Endothelial cell of umbilical vein (primary cell): ENCODE measurements around the gene SH3BGRL2. TPM values are rescaled to one million over a fixed set of nuclear protein-coding genes. Genes with fewer than 3 reads are reported as not detected.
A peak's percentile ranks its signal among the peaks of the same experiment; 100 is the strongest.

Experiments used
- Bru-seq: library from RNA; stranded (reverse); fragments of 400-500 nt; gene quantifications from one replicate; lab custom pipeline; 2021; lab: Mats Ljungman, UMichigan
- BruChase-seq, 2 experiments: library from RNA; stranded (reverse); fragments of 400-500 nt; gene quantifications; one replicate each; lab custom pipeline; 2021; lab: Mats Ljungman, UMichigan
- BruUV-seq: library from RNA; stranded (reverse); fragments of 400-500 nt; replicated peaks from 2 replicates; lab custom pipeline; 2021; lab: Mats Ljungman, UMichigan
- CTCF ChIA-PET: fragments of 300-600, 350-600 bp; sonication (Branson Sonifier 250); formaldehyde crosslinking; loops from one replicate; lab custom pipeline; 2021; ENCODE audit warnings: antibody characterized with exemption, inconsistent platforms; lab: Charles Lee
- POLR2A ChIA-PET: fragments of 300-600, 350-600 bp; sonication (Branson Sonifier 250); formaldehyde crosslinking; loops from one replicate; lab custom pipeline; 2021; ENCODE audit warnings: antibody characterized with exemption, inconsistent platforms; lab: Charles Lee
- DNase-seq: peaks from one replicate; pipeline ENCODE4 v3.0.0-alpha.2; 2011; ENCODE audit warnings: low read depth, low spot score
- FAIRE-seq: peaks from 2 replicates; lab custom pipeline; 2011; peaks lifted over from hg19 to GRCh38; lab: Jason Lieb, UNC
- H2AFZ ChIP-seq: 2 replicates; pipeline ENCODE4 v1.6.0; 2012; ENCODE audit warnings: low read depth, low read length, control low read depth, inconsistent platforms
- H3K27ac ChIP-seq: 2 replicates; pipeline ENCODE4 v1.5.1; 2011; ENCODE audit warnings: low read depth, mild to moderate bottlenecking, control low read depth, low read length, moderate library complexity; ENCODE audit not compliant: insufficient read depth
- H3K27me3 ChIP-seq, 2 experiments: 2 replicates each; pipeline versions ENCODE4 v1.6.0 to v1.6.1; 2011; ENCODE audit warnings: low read length in 2 of 2, mixed read lengths in 1 of 2; ENCODE audit not compliant: control insufficient read depth in 2 of 2, insufficient read depth in 2 of 2
- H3K36me3 ChIP-seq, 2 experiments: 2 replicates in 1 of 2; 3 replicates in 1 of 2; pipeline ENCODE4 v1.5.1; 2011; ENCODE audit warnings: low read length in 2 of 2, mild to moderate bottlenecking in 1 of 2, moderate library complexity in 1 of 2; ENCODE audit not compliant: control insufficient read depth in 2 of 2, insufficient read depth in 2 of 2; ENCODE audit errors: extremely low read depth in 1 of 2
- H3K4me1 ChIP-seq: 3 replicates; pipeline ENCODE4 v1.5.1; 2011; ENCODE audit warnings: mild to moderate bottlenecking, low read length; ENCODE audit not compliant: control insufficient read depth, insufficient read depth; ENCODE audit errors: extremely low read depth
- H3K4me2 ChIP-seq: 2 replicates; pipeline ENCODE4 v1.6.1; 2011; ENCODE audit warnings: low read length, control low read depth, mixed read lengths; ENCODE audit not compliant: insufficient read depth
- H3K4me3 ChIP-seq, 3 experiments: fragments of 200-600 bp in 1 of 3; sonication (generic), shearing (Covaris generic) in 1 of 3; replicated peaks in 1 of 3; 2 replicates each; pipeline ENCODE4 v1.5.1; 2011 to 2016; ENCODE audit warnings: control low read depth in 3 of 3, low read length in 3 of 3, mild to moderate bottlenecking in 2 of 3, inconsistent platforms in 1 of 3, low read depth in 1 of 3, moderate library complexity in 1 of 3; ENCODE audit not compliant: insufficient read depth in 1 of 3
- H3K79me2 ChIP-seq: 2 replicates; pipeline ENCODE4 v1.6.0; 2012; ENCODE audit warnings: low read length, inconsistent platforms; ENCODE audit not compliant: control insufficient read depth, insufficient read depth
- H3K9ac ChIP-seq: replicated peaks from 2 replicates; pipeline ENCODE3; 2011; ENCODE audit warnings: low read length, control low read depth; ENCODE audit not compliant: insufficient read depth; ENCODE audit errors: extremely low read depth
- H3K9me1 ChIP-seq: replicated peaks from 3 replicates; pipeline ENCODE4 v1.6.0; 2011; ENCODE audit warnings: mild to moderate bottlenecking, low read length; ENCODE audit not compliant: control insufficient read depth, insufficient read depth; ENCODE audit errors: extremely low read depth
- H3K9me3 ChIP-seq: replicated peaks from 2 replicates; pipeline ENCODE4 v1.5.1; 2012; ENCODE audit warnings: low read length, inconsistent platforms; ENCODE audit not compliant: control insufficient read depth, insufficient read depth
- H4K20me1 ChIP-seq: replicated peaks from 2 replicates; pipeline ENCODE3; 2011; ENCODE audit warnings: mild to moderate bottlenecking, low read length; ENCODE audit not compliant: control insufficient read depth, insufficient read depth; ENCODE audit errors: extremely low read depth
- CTCF ChIP-seq, 2 donors: IDR thresholded peaks; 1 replicate in 1 of 2; 2 replicates in 1 of 2; pipeline ENCODE4 v1.5.1; 2011; ENCODE audit warnings: low read length in 2 of 2, mild to moderate bottlenecking in 2 of 2, moderate library complexity in 2 of 2, control low read depth in 1 of 2, inconsistent platforms in 1 of 2, low read depth in 1 of 2; ENCODE audit not compliant: insufficient read depth in 1 of 2; ENCODE audit errors: extremely low read depth in 1 of 2
- EZH2 ChIP-seq: IDR thresholded peaks from 2 replicates; pipeline ENCODE4 v1.6.1; 2012; ENCODE audit warnings: borderline replicate concordance, low read depth, mild to moderate bottlenecking, moderate library complexity, low read length, inconsistent platforms; ENCODE audit not compliant: severe bottlenecking
- FOS ChIP-seq: IDR thresholded peaks from 2 replicates; pipeline ENCODE4 v1.6.1; 2011; ENCODE audit warnings: mild to moderate bottlenecking, low read length, moderate library complexity, borderline replicate concordance; ENCODE audit not compliant: insufficient read depth
- GATA2 ChIP-seq: IDR thresholded peaks from 2 replicates; pipeline ENCODE4 v1.7.0; 2011; ENCODE audit warnings: low read depth, mild to moderate bottlenecking, moderate library complexity, mixed read lengths, low read length; ENCODE audit not compliant: insufficient read length, insufficient read depth
- JUN ChIP-seq: IDR thresholded peaks from 2 replicates; pipeline ENCODE4 v1.6.1; 2011; ENCODE audit warnings: borderline replicate concordance, low read depth; ENCODE audit not compliant: insufficient read length, insufficient read depth
- MAX ChIP-seq: IDR thresholded peaks from 2 replicates; pipeline ENCODE4 v1.6.1; 2011; ENCODE audit not compliant: insufficient read depth, insufficient read length
- MYC ChIP-seq: IDR thresholded peaks from one replicate; pipeline ENCODE4 v1.6.1; 2011; ENCODE audit warnings: mild to moderate bottlenecking, low read depth, low read length
- POLR2A ChIP-seq: IDR thresholded peaks from 2 replicates; pipeline ENCODE4 v1.6.1; 2012; ENCODE audit warnings: low read depth, mild to moderate bottlenecking, control low read depth, low read length
- POLR2AphosphoS5 ChIP-seq: IDR thresholded peaks from 2 replicates; pipeline ENCODE4 v1.6.1; 2012; ENCODE audit warnings: low read depth, mild to moderate bottlenecking, control low read depth, low read length, moderate library complexity; ENCODE audit not compliant: insufficient read depth
- dilution Hi-C: fragments of 300-500 bp; cut with MboI; formaldehyde crosslinking; loops from one replicate; pipeline ENCODE4 v1.15.0; 2019; ENCODE audit warnings: low sequenced_read_pairs; ENCODE audit not compliant: extremely low pct_ligation_motif_present
- intact Hi-C: fragments of 100-400 bp; cut with micrococcal nuclease; formaldehyde crosslinking; loops from one replicate; pipeline ENCODE4 v1.10.0; 2022
- long read RNA-seq: library from polyadenylated mRNA; stranded (forward); transcript quantifications from one replicate; pipeline ENCODE4 v2.0.0, GENCODE V29; 2021
- polyA minus RNA-seq, 3 experiments: library from RNA; depleted of rRNA, polyadenylated mRNA; stranded (reverse); fragments of >200 nt; gene quantifications; 1 replicate in 1 of 3; 2 replicates in 2 of 3; pipeline ENCODE4 v1.2.3, GENCODE V29; 2011
- polyA plus RNA-seq, 4 experiments: library from polyadenylated mRNA; depleted of rRNA in 3 of 4; stranded (reverse) in 3 of 4; unstranded in 1 of 4; fragments of >200 nt; gene quantifications; 2 replicates each; pipeline versions ENCODE4 v1.2.1 to v1.2.3, GENCODE V29; 2011 to 2012; ENCODE audit warnings: missing spikeins in 1 of 4
- total RNA-seq: library from RNA; stranded (reverse); gene quantifications from 2 replicates; pipeline ENCODE4 v1.2.3, GENCODE V29; 2021

SH3BGRL2 gene
- total RNA-seq: 10.7 and 15.2 TPM in 2 replicates
- polyA plus RNA-seq: 2.0 and 3.2 TPM in 2 replicates
- polyA plus RNA-seq (2011; cell fraction: cytosol; rRNA removed): 3.3 and 3.6 TPM in 2 replicates
- 3.6 and 4.2 TPM in 2 replicates for polyA plus RNA-seq (2011; cell fraction: nucleus; rRNA removed)
- 14.2 and 16.7 TPM in 2 replicates for polyA plus RNA-seq (2012)
- polyA minus RNA-seq: 3.4 and 4.3 TPM in 2 replicates
- polyA minus RNA-seq (2011; cell fraction: cytosol; rRNA and poly(A)+ RNA removed): 0.31 TPM
- 4.1 and 5.4 TPM in 2 replicates for polyA minus RNA-seq (2011; cell fraction: nucleus; rRNA and poly(A)+ RNA removed)
- percentile 71 among the genes with signal in this experiment for Bru-seq, nascent RNA
- BruChase-seq, experiment 1, labeled RNA remaining after a 6-hour chase: percentile 83 among the genes with signal in this experiment
- percentile 74 among the genes with signal in this experiment for BruChase-seq, experiment 2, labeled RNA remaining after a 2-hour chase
- long read RNA-seq, full-length matches to known transcripts: 26 of 34 reads
- long read RNA-seq, partial matches to known transcripts: 5 of 34 reads
- long read RNA-seq, other reads (novel, unspliced or antisense): 3 of 34 reads

GRCh38 chr6:79630883-79631692 lies at the start of gene SH3BGRL2:
Gene SH3BGRL2 (plus strand): TSS chr6:79631329. CDS start chr6:79631462, 133 bp downstream.
- Histone ChIP-seq H3K27ac (peak within 1 kb of the TSS; percentile 46), H3K4me1 (peaks cover 39% of the 10 kb centered on the region), H2AFZ (peak within 1 kb of the TSS; percentile 93), H4K20me1 (no peaks in the 10 kb centered on the region), H3K4me2 (peak within 1 kb of the TSS; percentile 97), H3K9ac (peak within 1 kb of the TSS; percentile 68), H3K4me3 (peak within 1 kb of the TSS; percentile 86 to 92 (median 89)), H3K36me3 (no peaks in the 10 kb centered on the region), H3K9me1 (no peaks in the 10 kb centered on the region), H3K9me3 (no peaks in the 10 kb centered on the region), H3K79me2 (peaks cover 15% of the 10 kb centered on the region), H3K27me3 (no peaks in the 10 kb centered on the region)
- ChIA-PET CTCF (interaction anchor here (1.0 to 4.9 kb wide), 9 partner anchors 9 to 84 kb away, joined by 3 to 20 read pairs (median 4); no protein-coding TSS in a partner anchor), POLR2A (interaction anchor here (0.8 to 0.9 kb wide), 2 partner anchors 10 to 554 kb away, joined by 3 to 7 read pairs; no protein-coding TSS in a partner anchor)
- dilution Hi-C loops (no loop called here), intact Hi-C loops (loop anchor here (1.0 to 5.0 kb wide), 3 partner anchors 61 to 554 kb away; partner anchors contain the start of genes LCA5 and PHIP)
- BruUV-seq: no TSS peak
- FAIRE-seq (peak; percentile 85), DNase-seq (peak; percentile 81)
- TF ChIP-seq MYC (no peak), GATA2 (no peak), CTCF (IDR thresholded peaks at IDR 0.05; ENCODE audit: extremely low read depth in 1 of 2, insufficient read depth in 1 of 2, low read depth in 1 of 2, low read length in 2 of 2) (no peak), MAX (no peak), JUN (no peak), FOS (no peak), POLR2AphosphoS5 (peak; percentile 63), EZH2 (no peak), POLR2A (peak; percentile 49)
